ENCODE results near the gene FBXO47.

FBXO47 gene

DNA sequence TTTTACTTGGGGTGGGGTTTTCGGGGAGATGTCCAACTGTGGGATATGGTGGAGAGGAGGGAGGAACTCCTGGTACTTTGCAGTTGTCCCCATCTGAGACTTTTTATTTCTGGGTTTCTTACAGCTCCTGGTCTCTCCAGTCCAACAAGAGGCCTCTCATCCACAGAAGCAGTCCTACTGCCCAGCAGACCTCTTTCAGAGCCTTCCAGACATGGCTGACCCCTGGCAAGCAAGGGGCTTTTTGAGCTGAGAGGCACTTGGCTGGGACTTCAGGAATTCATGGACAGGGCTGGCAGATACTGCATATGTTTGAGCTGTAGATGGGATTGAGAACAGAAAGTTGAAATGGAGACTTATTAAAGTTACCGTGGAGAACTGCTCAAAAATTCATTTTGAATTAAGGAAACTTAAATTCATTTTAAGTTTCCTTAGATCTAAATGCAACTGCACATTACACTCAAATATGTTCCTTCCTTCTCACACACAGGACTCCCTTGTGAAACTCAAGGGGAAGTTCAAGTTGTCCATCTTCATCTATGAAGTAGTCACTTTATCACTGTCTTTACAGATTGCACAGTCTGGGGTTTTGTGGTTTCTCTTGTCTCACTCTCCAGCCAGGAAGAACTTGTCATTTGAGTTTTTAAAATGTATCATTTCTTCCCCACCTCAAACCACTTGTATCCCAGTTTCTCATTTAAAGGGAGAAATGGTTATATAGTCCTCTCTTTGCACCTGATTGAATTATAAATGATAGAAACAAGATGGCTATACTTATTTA, 40.7 kb downstream of the FBXO47 start:
- TF ChIP-seq, protein P1, sequence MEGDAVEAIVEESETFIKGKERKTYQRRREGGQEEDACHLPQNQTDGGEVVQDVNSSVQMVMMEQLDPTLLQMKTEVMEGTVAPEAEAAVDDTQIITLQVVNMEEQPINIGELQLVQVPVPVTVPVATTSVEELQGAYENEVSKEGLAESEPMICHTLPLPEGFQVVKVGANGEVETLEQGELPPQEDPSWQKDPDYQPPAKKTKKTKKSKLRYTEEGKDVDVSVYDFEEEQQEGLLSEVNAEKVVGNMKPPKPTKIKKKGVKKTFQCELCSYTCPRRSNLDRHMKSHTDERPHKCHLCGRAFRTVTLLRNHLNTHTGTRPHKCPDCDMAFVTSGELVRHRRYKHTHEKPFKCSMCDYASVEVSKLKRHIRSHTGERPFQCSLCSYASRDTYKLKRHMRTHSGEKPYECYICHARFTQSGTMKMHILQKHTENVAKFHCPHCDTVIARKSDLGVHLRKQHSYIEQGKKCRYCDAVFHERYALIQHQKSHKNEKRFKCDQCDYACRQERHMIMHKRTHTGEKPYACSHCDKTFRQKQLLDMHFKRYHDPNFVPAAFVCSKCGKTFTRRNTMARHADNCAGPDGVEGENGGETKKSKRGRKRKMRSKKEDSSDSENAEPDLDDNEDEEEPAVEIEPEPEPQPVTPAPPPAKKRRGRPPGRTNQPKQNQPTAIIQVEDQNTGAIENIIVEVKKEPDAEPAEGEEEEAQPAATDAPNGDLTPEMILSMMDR (conservative IDR thresholded peaks at IDR 0.05), result no peak
- TF ChIP-seq ZFX (IDR thresholded peaks at IDR 0.05), result no peak
- no peak overlapping the region for H3K27ac ChIP-seq

DNA sequence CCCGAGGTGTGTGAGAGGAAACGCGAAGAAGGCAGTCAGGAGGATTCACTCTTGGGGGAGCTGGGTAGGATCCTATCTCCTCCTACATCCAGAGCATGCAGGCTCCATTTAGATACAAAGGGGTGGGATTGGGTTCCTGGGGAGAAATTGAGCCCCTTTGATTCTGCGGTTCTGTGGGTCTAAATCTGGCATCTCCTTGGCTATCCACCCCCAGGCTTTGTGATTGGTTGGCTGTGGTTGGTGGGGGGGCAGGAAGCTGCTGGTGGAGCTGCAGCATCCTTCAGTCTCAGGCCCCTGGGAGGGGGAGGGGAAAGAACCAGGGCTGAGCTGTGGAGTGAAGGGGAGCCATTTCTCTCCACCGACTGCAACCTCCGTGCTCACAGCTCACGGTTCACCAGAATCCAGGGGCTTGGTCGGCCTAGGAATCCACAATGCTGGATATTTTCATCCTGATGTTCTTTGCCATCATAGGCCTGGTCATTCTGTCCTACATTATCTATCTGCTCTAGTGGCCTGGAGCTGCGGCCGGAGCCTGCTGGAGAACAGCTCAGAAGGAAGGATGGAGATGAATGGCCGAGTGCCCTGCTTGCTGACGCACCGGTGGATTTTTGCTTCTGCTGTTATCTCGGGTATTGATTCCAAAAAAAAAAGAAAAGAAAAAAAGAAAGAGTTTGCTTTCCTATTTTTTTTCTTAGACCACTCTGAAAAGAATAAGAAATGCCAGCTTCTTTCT, 41.8 kb downstream of the FBXO47 start, which contains the start of gene LASP1NB:
Gene LASP1NB, plus strand, starts transcription at position 352 of the 733 bp plus-strand sequence.
- H3K27ac ChIP-seq, result no peak within 1 kb of the TSS
- TF ChIP-seq, protein P1 (conservative IDR thresholded peaks at IDR 0.05), result no peak
- TF ChIP-seq ZFX (IDR thresholded peaks at IDR 0.05), result no peak

DNA sequence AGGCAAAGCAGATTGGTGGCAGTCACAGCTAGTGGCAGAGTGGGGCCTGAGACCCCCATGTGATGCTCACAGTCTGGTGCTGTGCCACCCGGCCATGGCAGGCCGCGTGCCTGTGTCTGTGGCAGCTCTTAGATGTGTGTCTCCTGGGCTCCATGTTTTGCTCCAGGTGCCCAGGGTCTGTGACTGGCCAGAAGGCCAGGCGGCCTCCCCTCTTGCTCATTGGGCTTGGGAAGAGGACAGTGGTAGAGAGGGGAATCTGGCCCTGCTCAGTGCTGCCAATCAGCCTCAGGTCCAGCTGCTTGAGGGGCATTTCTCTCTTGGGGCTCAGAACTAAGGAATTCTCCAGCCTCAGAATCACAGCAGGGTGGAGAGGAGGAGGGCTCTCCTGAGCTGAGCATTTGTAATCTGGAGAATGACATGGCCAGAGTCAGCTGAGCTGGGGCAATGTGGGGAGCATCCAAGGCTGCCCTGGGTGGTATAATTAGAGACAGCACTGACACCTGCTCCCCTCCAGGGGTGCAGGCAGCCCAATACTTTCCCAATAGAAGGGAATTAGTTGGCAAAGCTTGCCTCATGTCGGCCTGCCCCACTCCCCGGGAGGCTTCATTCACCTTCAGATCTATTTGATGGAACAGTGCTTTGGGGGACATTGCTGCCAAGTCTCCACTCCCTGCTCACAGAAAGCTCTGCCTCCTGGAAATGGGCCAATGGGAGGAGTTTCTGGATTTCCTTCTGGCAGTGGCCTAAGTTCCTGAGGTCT, 44.5 kb downstream of the FBXO47 start:
- TF ChIP-seq, protein P1 (conservative IDR thresholded peaks at IDR 0.05), result no peak
- no peak for TF ChIP-seq ZFX (IDR thresholded peaks at IDR 0.05)
- no peak overlapping the region for H3K27ac ChIP-seq

DNA sequence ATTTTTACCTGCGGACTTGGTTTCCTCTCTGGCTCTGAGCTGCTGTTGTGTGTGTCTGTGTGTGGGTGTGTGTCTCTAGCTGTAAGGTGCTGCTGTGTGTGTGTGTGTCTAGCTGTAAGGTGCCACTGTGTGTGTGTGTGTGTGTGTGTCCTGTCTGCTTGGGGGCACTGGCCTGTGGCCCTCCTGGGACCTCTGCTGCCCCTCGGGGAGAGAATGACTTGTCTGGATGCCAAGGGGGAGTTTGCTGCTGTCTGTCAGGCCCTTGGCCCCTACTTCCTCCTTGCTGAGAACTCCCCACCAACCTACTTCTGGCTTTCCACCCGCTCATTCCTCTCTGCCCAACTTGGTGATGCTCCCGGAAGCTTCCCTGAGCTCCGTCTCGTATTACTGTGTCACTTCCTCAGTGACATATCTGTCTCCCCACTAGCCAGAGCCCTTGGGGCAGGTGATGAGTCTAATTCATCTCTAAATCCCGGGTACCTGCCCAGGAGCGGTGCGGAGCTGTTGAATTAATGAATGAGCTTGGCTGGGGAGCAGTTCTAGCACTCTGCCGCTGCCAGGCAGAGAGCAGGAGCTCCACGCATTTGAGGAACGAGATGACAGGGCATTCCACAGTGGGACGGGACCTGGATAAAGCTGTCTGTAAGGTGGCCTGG, 45.3 kb downstream of the FBXO47 start:
- H3K27ac ChIP-seq, result no peak overlapping the region
- no peak for TF ChIP-seq ZFX (IDR thresholded peaks at IDR 0.05)
- TF ChIP-seq, protein P1 (conservative IDR thresholded peaks at IDR 0.05), result no peak

DNA sequence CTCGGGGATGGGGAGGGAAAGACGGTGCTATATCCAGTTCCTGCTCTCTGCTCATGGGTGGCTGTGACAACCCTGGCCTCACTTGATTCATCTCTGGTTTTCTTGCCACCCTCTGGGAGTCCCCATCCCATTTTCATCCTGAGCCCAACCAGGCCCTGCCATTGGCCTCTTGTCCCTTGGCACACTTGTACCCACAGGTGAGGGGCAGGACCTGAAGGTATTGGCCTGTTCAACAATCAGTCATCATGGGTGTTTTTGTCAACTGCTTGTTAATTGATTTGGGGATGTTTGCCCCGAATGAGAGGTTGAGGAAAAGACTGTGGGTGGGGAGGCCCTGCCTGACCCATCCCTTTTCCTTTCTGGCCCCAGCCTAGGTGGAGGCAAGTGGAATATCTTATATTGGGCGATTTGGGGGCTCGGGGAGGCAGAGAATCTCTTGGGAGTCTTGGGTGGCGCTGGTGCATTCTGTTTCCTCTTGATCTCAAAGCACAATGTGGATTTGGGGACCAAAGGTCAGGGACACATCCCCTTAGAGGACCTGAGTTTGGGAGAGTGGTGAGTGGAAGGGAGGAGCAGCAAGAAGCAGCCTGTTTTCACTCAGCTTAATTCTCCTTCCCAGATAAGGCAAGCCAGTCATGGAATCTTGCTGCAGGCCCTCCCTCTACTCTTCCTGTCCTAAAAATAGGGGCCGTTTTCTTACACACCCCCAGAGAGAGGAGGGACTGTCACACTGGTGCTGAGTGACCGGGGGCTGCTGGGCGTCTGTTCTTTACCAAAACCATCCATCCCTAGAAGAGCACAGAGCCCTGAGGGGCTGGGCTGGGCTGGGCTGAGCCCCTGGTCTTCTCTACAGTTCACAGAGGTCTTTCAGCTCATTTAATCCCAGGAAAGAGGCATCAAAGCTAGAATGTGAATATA, 46.6 kb downstream of the FBXO47 start:
- no peak overlapping the region for H3K27ac ChIP-seq

More for the DNA sequence above, 46.6 kb downstream of the FBXO47 start:
- TF ChIP-seq ZFX (IDR thresholded peaks at IDR 0.05), result no peak
- TF ChIP-seq, protein P1 (conservative IDR thresholded peaks at IDR 0.05), result no peak
